GM06990 (cell line): ENCODE results near the gene TEX22.

Source experiments
- DNase-seq: peaks from one replicate; pipeline ENCODE4 v3.0.0-alpha.2; 2011; ENCODE audit not compliant: insufficient read length; ENCODE audit errors: extremely low read depth
- H3K27me3 ChIP-seq: replicated peaks from 2 replicates; pipeline ENCODE4 v1.6.0; 2011; ENCODE audit warnings: low read length; ENCODE audit not compliant: control insufficient read depth, insufficient read depth
- H3K36me3 ChIP-seq: 2 replicates; pipeline ENCODE4 v1.5.1; 2011; ENCODE audit warnings: low read length; ENCODE audit not compliant: control insufficient read depth, insufficient read depth
- H3K4me3 ChIP-seq: replicated peaks from 2 replicates; pipeline ENCODE4 v1.5.1; 2011; ENCODE audit warnings: low read depth, mild to moderate bottlenecking, control low read depth, low read length
- TF ChIP-seq, protein P1 (sequence below): IDR thresholded peaks from 2 replicates; pipeline ENCODE4 v1.5.1; 2011; ENCODE audit warnings: low read length, control low read depth, mild to moderate bottlenecking, inconsistent platforms; ENCODE audit not compliant: insufficient read depth, poor library complexity, severe bottlenecking

Gene TEX22

DNA sequence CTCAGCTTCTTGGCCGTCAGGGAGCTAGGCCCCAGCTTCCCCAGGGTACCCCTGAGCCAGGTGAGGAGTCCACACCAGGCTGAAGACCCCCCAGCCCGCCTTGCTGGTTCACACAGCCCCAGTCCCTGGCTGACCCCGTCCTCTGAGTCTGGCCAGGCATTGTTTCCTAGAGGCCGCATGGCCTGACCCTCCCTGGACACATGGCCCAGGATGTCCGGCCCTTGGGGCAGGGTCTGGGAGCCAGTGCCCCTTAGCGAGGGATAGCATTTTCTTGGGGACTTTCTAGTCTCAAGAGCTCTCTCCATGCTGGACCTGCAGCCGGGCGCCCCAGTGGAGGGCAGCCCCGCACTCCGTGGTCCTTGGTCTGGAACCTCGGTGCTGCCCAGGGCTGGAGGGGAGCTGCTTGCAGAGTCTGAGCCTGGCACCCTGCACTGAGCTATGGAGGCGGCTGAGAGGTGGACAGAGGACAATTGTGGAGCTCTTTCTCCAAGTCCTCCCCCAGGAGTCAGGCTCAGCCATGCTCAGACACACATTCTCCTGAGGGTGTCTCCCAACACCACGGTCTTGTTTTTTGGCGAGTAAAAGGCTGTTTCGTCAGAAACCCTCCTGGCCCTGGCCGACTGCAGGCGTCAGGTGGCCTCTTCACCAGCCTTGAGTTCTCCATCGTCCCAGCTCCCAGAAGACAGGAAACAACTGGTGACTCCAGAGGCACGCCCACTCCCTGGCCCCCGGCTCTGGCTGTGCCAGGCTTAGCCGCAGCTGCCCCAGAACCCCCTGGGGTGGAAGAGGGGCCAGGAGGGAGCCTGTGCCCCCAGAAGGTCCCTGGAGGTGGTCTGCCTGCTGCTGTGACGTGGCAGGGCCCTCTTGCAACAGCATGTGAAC, 58.6 kb downstream of the TEX22 start:
- H3K27me3 ChIP-seq = no peaks in the 10 kb centered on the region
- no peak overlapping the region for H3K4me3 ChIP-seq
- peaks cover 14% of the 10 kb centered on the region for H3K36me3 ChIP-seq
- TF ChIP-seq, protein P1, sequence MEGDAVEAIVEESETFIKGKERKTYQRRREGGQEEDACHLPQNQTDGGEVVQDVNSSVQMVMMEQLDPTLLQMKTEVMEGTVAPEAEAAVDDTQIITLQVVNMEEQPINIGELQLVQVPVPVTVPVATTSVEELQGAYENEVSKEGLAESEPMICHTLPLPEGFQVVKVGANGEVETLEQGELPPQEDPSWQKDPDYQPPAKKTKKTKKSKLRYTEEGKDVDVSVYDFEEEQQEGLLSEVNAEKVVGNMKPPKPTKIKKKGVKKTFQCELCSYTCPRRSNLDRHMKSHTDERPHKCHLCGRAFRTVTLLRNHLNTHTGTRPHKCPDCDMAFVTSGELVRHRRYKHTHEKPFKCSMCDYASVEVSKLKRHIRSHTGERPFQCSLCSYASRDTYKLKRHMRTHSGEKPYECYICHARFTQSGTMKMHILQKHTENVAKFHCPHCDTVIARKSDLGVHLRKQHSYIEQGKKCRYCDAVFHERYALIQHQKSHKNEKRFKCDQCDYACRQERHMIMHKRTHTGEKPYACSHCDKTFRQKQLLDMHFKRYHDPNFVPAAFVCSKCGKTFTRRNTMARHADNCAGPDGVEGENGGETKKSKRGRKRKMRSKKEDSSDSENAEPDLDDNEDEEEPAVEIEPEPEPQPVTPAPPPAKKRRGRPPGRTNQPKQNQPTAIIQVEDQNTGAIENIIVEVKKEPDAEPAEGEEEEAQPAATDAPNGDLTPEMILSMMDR = no peak
- no peak for DNase-seq

GRCh38 chr14:105458010-105458409, 59.7 kb downstream of the TEX22 start:
- no peak for DNase-seq
- no peak overlapping the region for H3K4me3 ChIP-seq
- peaks cover 16% of the 10 kb centered on the region for H3K36me3 ChIP-seq
- TF ChIP-seq, protein P1 = no peak
- H3K27me3 ChIP-seq = no peaks in the 10 kb centered on the region

DNA sequence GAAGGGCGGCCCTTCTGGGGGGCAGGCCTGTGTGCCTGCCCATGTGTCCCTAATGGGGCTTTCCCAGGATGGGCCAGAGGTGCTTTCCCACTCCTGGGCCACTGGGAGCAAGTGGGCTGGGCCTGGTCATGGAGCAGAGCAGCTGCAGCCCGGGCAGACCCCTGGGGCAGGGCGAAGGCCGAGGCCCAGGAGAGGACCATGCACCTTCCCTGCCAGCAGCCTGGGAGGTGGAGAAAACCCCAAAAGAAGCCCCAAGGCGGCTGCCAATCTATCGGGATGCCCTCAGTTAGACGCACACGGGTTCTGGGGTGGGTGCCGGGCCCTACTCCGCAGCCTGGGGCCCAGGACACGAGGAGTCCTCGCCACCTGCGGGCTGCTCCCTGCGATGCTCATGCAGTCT, 60.2 kb downstream of the TEX22 start:
- DNase-seq = no peak
- Histone ChIP-seq H3K36me3 (peaks cover 18% of the 10 kb centered on the region), H3K27me3 (no peaks in the 10 kb centered on the region), H3K4me3 (no peak overlapping the region)
- TF ChIP-seq, protein P1 = no peak

DNA sequence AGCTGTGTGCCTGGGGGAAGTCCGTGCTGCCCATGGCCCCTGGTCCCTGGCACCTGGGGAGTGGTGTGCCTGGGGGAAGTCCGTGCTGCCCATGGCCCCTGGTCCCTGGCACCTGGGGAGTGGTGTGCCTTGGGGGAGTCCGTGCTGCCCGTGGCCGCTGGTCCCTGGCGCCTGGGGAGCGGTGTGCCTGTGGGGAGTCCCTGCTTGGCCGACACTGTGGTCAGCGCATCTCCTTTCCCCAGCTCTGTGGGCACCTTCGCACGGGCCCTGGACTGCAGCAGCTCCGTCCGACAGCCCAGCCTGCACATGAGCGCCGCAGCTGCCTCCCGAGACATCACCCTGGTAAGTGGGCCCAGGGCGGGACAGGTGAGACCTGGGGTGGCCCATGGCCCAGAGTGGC, 61.8 kb downstream of the TEX22 start:
- no peaks in the 10 kb centered on the region for H3K27me3 ChIP-seq
- peaks cover 27% of the 10 kb centered on the region for H3K36me3 ChIP-seq

DNA sequence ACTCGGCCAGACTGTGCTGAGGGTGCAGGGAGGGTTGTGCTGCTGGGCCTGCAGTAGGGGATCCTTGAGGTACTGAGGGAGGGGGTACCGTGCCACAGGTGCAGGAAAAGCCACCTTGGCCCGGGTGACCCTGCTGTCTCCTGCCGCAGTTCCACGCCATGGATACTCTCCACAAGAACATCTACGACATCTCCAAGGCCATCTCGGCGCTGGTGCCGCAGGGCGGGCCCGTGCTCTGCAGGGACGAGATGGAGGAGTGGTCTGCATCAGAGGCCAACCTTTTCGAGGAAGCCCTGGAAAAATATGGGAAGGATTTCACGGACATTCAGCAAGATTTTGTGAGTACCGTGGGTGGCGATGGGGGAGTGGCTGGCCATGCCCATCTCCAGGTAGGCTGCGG, 62.3 kb downstream of the TEX22 start:
- no peaks in the 10 kb centered on the region for H3K27me3 ChIP-seq
- H3K36me3 ChIP-seq = peaks cover 27% of the 10 kb centered on the region
- no peak for DNase-seq
- no peak overlapping the region for H3K4me3 ChIP-seq
- TF ChIP-seq, protein P1 = no peak

More for the DNA sequence above, 61.8 kb downstream of the TEX22 start:
- TF ChIP-seq, protein P1 = no peak
- no peak overlapping the region for H3K4me3 ChIP-seq
- DNase-seq = no peak

- TF ChIP-seq, protein P1 = no peak
- Histone ChIP-seq H3K36me3 (peaks cover 23% of the 10 kb centered on the region), H3K27me3 (no peaks in the 10 kb centered on the region), H3K4me3 (no peak overlapping the region)
- DNase-seq = no peak
These were observed 63.6 kb downstream of the TEX22 start for GRCh38 chr14:105461903-105462302.
